ENCODE results near the gene COL2A1.

COL2A1 gene

GRCh38 chr12:47979166-47979565, 25.1 kb downstream of the COL2A1 start:
- H3K36me3 ChIP-seq (ENCODE audit: insufficient read depth): no peaks in the 10 kb centered on the region
- H3K4me2 ChIP-seq: no peak overlapping the region
- no peak for TF ChIP-seq CTCF (conservative IDR thresholded peaks at IDR 0.05; ENCODE audit: low read depth, low read length)
- no peak overlapping the region for H3K4me3 ChIP-seq (IDR thresholded peaks at IDR 0.05; ENCODE audit: insufficient read depth, low read depth, low read length)
- no peak overlapping the region for H3K27ac ChIP-seq
- H2AFZ ChIP-seq (ENCODE audit: low read depth): no peak overlapping the region
- H3K79me2 ChIP-seq (ENCODE audit: insufficient read depth, low read depth): no peaks in the 10 kb centered on the region
- H3K4me1 ChIP-seq (ENCODE audit: low read depth, poor library complexity, severe bottlenecking): peaks cover 2% of the 10 kb centered on the region
- peaks cover 8% of the 10 kb centered on the region; the same call in 1 of the 2 replicates for H3K27me3 ChIP-seq (ENCODE audit: insufficient read depth, low read depth)
- H3K9ac ChIP-seq: no peak overlapping the region
- no peaks in the 10 kb centered on the region for H4K20me1 ChIP-seq (ENCODE audit: insufficient read depth)

GRCh38 chr12:47978598-47978873, 25.7 kb downstream of the COL2A1 start:
- H3K36me3 ChIP-seq (ENCODE audit: insufficient read depth): no peaks in the 10 kb centered on the region
- TF ChIP-seq CTCF (conservative IDR thresholded peaks at IDR 0.05; ENCODE audit: low read depth, low read length): no peak
- no peaks in the 10 kb centered on the region for H3K79me2 ChIP-seq (ENCODE audit: insufficient read depth, low read depth)
- no peak overlapping the region for H3K4me2 ChIP-seq
- peaks cover 8% of the 10 kb centered on the region; the same call in 1 of the 2 replicates for H3K27me3 ChIP-seq (ENCODE audit: insufficient read depth, low read depth)
- no peak overlapping the region for H3K4me3 ChIP-seq (IDR thresholded peaks at IDR 0.05; ENCODE audit: insufficient read depth, low read depth, low read length)
- peaks cover 2% of the 10 kb centered on the region for H3K4me1 ChIP-seq (ENCODE audit: low read depth, poor library complexity, severe bottlenecking)
- no peak overlapping the region for H2AFZ ChIP-seq (ENCODE audit: low read depth)
- H4K20me1 ChIP-seq (ENCODE audit: insufficient read depth): no peaks in the 10 kb centered on the region
- H3K27ac ChIP-seq: no peak overlapping the region
- H3K9ac ChIP-seq: no peak overlapping the region

- H2AFZ ChIP-seq (ENCODE audit: low read depth): no peak overlapping the region
- H4K20me1 ChIP-seq (ENCODE audit: insufficient read depth): no peaks in the 10 kb centered on the region
- H3K9ac ChIP-seq: no peak overlapping the region
- H3K27me3 ChIP-seq (ENCODE audit: insufficient read depth, low read depth): peaks cover 8% of the 10 kb centered on the region; the same call in 1 of the 2 replicates
- no peak overlapping the region for H3K4me2 ChIP-seq
- no peak for TF ChIP-seq CTCF (conservative IDR thresholded peaks at IDR 0.05; ENCODE audit: low read depth, low read length)
- H3K4me1 ChIP-seq (ENCODE audit: low read depth, poor library complexity, severe bottlenecking): peaks cover 2% of the 10 kb centered on the region
- H3K4me3 ChIP-seq (IDR thresholded peaks at IDR 0.05; ENCODE audit: insufficient read depth, low read depth, low read length): no peak overlapping the region
- H3K79me2 ChIP-seq (ENCODE audit: insufficient read depth, low read depth): no peaks in the 10 kb centered on the region
- no peaks in the 10 kb centered on the region for H3K36me3 ChIP-seq (ENCODE audit: insufficient read depth)
- H3K27ac ChIP-seq: no peak overlapping the region
Observed at GRCh38 chr12:47977772-47978597, 26.3 kb downstream of the COL2A1 start.

- Histone ChIP-seq H3K27ac (no peak overlapping the region), H3K36me3 (ENCODE audit: insufficient read depth) (no peaks in the 10 kb centered on the region), H3K4me1 (ENCODE audit: low read depth, poor library complexity, severe bottlenecking) (peaks cover 2% of the 10 kb centered on the region), H3K79me2 (ENCODE audit: insufficient read depth, low read depth) (no peaks in the 10 kb centered on the region), H3K9ac (no peak overlapping the region), H3K4me3 (IDR thresholded peaks at IDR 0.05; ENCODE audit: insufficient read depth, low read depth, low read length) (no peak overlapping the region), H3K27me3 (ENCODE audit: insufficient read depth, low read depth) (peaks cover 8% of the 10 kb centered on the region; the same call in 1 of the 2 replicates), H4K20me1 (ENCODE audit: insufficient read depth) (no peaks in the 10 kb centered on the region), H2AFZ (ENCODE audit: low read depth) (no peak overlapping the region), H3K4me2 (no peak overlapping the region)
- TF ChIP-seq CTCF (conservative IDR thresholded peaks at IDR 0.05; ENCODE audit: low read depth, low read length): no peak
Observed at GRCh38 chr12:47977046-47977771, 27.1 kb downstream of the COL2A1 start.
